GM18517 (cell line): ENCODE measurements around the gene KCNC1.

Experiments
- ATAC-seq: cut with Tn5 transposase; IDR thresholded peaks from one replicate; pipeline ENCODE4 v1.9.1; 2021; ENCODE audit warnings: mild to moderate bottlenecking, moderate library complexity; ENCODE audit not compliant: unreplicated experiment

Gene KCNC1

GRCh38 chr11:17752144-17752543 is 17.6 kb downstream of the KCNC1 start:
- ATAC-seq, result no peak

GRCh38 chr11:17753153-17753552 is 18.6 kb downstream of the KCNC1 start:
- no peak for ATAC-seq

- no peak for ATAC-seq
Measured at GRCh38 chr11:17753641-17754040, 19.1 kb downstream of the KCNC1 start.

- ATAC-seq, result no peak
Measured at GRCh38 chr11:17755891-17756290, 21.3 kb downstream of the KCNC1 start.

- no peak for ATAC-seq
Measured at GRCh38 chr11:17760102-17761029, 25.8 kb downstream of the KCNC1 start.

GRCh38 chr11:17762309-17762974 is 27.9 kb downstream of the KCNC1 start:
- ATAC-seq, result no peak

- ATAC-seq, result no peak
Measured at GRCh38 chr11:17763244-17763643, 28.7 kb downstream of the KCNC1 start.

GRCh38 chr11:17763703-17764102 is 29.1 kb downstream of the KCNC1 start:
- no peak for ATAC-seq

- no peak for ATAC-seq
Measured at GRCh38 chr11:17764446-17765218, 30.1 kb downstream of the KCNC1 start.

GRCh38 chr11:17765356-17766072 is 30.9 kb downstream of the KCNC1 start:
- ATAC-seq, result no peak

GRCh38 chr11:17766073-17766359 is 31.4 kb downstream of the KCNC1 start:
- ATAC-seq, result no peak

- ATAC-seq, result no peak
Measured at GRCh38 chr11:17766590-17766989, 32.0 kb downstream of the KCNC1 start.

GRCh38 chr11:17767301-17767885 is 32.8 kb downstream of the KCNC1 start:
- ATAC-seq, result no peak

GRCh38 chr11:17767914-17768313 is 33.3 kb downstream of the KCNC1 start:
- no peak for ATAC-seq

GRCh38 chr11:17768547-17768946 is 34.0 kb downstream of the KCNC1 start:
- no peak for ATAC-seq

- no peak for ATAC-seq
Measured at GRCh38 chr11:17769218-17769617, 34.6 kb downstream of the KCNC1 start.

- ATAC-seq, result no peak
Measured at GRCh38 chr11:17770048-17770652, 35.6 kb downstream of the KCNC1 start.

- no peak for ATAC-seq
Measured at GRCh38 chr11:17770917-17771316, 36.3 kb downstream of the KCNC1 start.

- ATAC-seq, result no peak
Measured at GRCh38 chr11:17771415-17771814, 36.8 kb downstream of the KCNC1 start.

GRCh38 chr11:17771841-17772401 is 37.3 kb downstream of the KCNC1 start:
- no peak for ATAC-seq
